Sigmoid colon (tissue), 4 donors: Measurements from ENCODE around the gene TUBB4A.

Experiments
- POLR2AphosphoS5 ChIP-seq, 4 donors: sonication (generic); formaldehyde crosslinking; IDR thresholded peaks; one replicate each; pipeline ENCODE4 v1.6.1; 2017; ENCODE audit warnings: antibody characterized with exemption in 4 of 4
- TF ChIP-seq, protein P1 (sequence below), 4 experiments: fragments of 450-650 bp in 3 of 4; fragments of 200-600 bp in 1 of 4; IDR thresholded peaks; one replicate each; pipeline ENCODE4 v1.5.1; 2016 to 2019; ENCODE audit warnings: antibody characterized with exemption in 4 of 4, mild to moderate bottlenecking in 3 of 4, moderate library complexity in 2 of 4

GRCh38 chr19:6529351-6529750 lies 27.2 kb upstream of the TUBB4A start:
- no peak for TF ChIP-seq POLR2AphosphoS5 (IDR thresholded peaks at IDR 0.05)
- TF ChIP-seq, protein P1, sequence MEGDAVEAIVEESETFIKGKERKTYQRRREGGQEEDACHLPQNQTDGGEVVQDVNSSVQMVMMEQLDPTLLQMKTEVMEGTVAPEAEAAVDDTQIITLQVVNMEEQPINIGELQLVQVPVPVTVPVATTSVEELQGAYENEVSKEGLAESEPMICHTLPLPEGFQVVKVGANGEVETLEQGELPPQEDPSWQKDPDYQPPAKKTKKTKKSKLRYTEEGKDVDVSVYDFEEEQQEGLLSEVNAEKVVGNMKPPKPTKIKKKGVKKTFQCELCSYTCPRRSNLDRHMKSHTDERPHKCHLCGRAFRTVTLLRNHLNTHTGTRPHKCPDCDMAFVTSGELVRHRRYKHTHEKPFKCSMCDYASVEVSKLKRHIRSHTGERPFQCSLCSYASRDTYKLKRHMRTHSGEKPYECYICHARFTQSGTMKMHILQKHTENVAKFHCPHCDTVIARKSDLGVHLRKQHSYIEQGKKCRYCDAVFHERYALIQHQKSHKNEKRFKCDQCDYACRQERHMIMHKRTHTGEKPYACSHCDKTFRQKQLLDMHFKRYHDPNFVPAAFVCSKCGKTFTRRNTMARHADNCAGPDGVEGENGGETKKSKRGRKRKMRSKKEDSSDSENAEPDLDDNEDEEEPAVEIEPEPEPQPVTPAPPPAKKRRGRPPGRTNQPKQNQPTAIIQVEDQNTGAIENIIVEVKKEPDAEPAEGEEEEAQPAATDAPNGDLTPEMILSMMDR (IDR thresholded peaks at IDR 0.05) = no peak
